NCI-H1105 treated with DMSO at 0.1 percent for 48 hours (cell line): ENCODE results near the gene BRCA2.

ENCODE experiments used
- DNase-seq: peaks from one replicate; lab custom pipeline; 2025; lab: John Stamatoyannopoulos, UW

BRCA2 gene

DNA sequence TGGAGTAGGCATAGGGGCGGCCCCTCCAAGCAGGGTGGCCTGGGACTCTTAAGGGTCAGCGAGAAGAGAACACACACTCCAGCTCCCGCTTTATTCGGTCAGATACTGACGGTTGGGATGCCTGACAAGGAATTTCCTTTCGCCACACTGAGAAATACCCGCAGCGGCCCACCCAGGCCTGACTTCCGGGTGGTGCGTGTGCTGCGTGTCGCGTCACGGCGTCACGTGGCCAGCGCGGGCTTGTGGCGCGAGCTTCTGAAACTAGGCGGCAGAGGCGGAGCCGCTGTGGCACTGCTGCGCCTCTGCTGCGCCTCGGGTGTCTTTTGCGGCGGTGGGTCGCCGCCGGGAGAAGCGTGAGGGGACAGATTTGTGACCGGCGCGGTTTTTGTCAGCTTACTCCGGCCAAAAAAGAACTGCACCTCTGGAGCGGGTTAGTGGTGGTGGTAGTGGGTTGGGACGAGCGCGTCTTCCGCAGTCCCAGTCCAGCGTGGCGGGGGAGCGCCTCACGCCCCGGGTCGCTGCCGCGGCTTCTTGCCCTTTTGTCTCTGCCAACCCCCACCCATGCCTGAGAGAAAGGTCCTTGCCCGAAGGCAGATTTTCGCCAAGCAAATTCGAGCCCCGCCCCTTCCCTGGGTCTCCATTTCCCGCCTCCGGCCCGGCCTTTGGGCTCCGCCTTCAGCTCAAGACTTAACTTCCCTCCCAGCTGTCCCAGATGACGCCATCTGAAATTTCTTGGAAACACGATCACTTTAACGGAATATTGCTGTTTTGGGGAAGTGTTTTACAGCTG, at the start of gene BRCA2, which contains the start of gene ZAR1L:
Gene BRCA2 (plus strand): TSS at position 271 of the 790 bp plus-strand sequence. CDS start 953 bp downstream, outside the sequence.
Gene ZAR1L (minus strand): TSS at position 126 of the 790 bp plus-strand sequence. CDS start 3,438 bp downstream, outside the sequence.
- peak; percentile 58 for DNase-seq

DNA sequence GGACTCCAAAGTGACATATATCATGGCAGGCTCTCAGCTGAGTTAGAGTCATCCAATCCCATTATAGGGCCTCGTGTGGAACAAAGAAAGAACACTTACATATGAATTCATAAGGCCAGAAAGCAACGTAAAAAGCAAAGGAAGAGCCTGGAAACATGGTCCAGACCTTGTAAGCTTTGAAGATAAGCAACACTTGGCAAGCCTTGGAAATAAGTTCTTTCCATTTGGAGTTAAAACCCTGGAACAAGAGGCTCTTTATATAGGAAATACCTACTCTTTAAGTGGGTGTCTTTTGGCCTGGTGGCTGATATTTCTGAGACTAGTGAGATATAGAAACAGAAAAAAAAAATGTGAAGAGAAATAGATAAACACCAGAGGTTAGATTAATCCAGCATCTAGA, 49.6 kb upstream of the BRCA2 start:
- no peak for DNase-seq

GRCh38 chr13:32266130-32266529, 49.2 kb upstream of the BRCA2 start:
- no peak for DNase-seq

DNA sequence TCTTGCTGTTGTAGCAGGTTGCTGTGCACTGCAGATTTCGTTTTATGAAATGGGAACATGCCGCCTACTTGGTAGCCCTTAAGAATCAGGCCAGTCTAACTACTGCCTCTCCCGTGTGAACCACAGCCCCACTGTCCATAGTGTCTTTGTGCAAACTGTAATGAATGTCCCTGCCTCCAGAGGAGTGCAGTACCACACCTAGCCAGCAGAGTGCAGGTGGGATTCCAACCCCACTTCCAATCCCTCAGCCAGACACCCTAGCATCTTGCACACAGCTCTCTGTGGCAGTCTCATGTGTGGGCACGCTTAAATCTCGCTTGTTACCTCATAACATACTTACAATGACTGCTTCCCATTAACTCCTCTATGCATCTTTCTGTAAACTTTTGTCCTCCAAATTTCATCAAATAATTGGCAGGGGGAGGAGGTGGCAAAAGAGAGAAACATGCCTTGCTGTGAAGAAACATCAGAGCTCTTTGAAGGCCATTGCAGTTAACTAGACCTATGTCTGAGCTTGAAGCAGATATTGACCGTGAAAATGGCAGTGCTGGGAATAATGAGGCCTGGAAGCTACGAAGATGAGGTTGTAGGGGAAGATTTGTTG, 47.4 kb upstream of the BRCA2 start:
- peak; percentile 16 for DNase-seq

GRCh38 chr13:32272021-32272683, 43.2 kb upstream of the BRCA2 start:
- DNase-seq: no peak

GRCh38 chr13:32277839-32278238, 37.5 kb upstream of the BRCA2 start:
- DNase-seq: no peak

DNA sequence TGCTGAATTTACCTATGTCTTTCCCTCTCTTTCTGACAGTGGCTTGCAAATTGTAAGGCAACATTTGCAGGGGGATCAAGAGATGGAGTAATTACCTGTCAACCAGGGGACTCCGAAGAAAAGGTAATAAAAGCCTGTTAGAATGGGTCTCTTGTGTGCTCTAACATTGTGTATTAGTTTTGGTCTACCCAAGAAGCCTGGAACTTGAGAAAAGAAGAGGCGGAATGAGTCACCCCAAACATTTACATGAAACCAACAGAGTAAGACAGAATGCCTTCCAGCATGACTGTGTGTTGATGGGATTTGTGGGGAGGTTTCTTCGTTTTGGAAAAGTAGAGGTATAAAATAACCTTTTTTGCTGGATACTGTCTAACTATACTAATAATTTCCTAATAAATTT, 36.9 kb upstream of the BRCA2 start:
- DNase-seq: no peak

- DNase-seq: no peak
These were observed 34.2 kb upstream of the BRCA2 start for GRCh38 chr13:32281096-32281495.

DNA sequence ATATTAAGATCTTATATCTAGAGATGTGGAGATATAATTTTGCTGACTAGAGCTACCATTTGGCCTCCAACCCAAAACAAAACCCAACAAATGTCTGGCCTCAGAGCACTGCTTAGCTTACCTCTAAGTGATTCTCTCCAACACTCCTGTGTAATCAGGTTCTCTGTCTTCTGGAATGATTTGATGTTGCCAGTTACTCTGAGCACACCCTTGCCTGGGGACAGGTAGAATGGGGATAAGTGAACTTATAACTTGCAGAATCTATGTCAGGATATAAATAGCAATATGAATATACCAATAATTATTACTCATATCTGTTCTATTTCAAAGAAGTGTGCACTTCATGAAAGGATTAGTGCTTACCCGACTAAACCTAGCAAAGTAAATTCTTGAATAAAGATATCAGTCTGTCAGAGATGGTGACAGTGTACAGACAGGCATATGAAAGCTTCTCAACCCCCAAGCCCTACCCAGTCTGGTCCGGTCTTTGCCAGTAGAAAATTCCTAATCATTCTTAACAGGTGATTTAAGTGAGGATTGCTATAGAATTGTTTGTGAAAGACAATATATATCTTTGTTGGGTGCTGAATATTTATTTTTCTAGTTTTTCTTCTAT, 33.1 kb upstream of the BRCA2 start:
- no peak for DNase-seq

- DNase-seq: no peak
These were observed 30.2 kb upstream of the BRCA2 start for GRCh38 chr13:32284927-32285632.

- DNase-seq: no peak
These were observed 29.7 kb upstream of the BRCA2 start for GRCh38 chr13:32285633-32285965.

DNA sequence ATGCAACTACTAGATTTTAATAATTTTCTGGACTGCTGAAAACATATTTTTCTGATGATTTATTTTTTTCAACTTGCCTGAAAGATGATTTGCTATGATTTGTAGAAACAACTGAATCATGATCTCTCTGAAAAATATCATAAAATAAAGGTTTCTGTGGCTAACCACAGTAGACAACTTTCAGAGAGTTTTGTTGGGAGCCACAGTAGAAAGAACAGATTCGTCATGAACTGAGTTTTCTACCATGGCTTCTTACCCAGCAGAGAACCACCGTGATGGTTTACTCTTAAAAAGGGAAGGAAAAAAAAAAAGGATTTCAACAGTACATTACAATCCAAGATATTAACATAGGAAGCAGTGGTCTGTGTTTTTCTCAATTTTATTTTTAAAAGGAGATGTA, 18.1 kb upstream of the BRCA2 start:
- no peak for DNase-seq

DNA sequence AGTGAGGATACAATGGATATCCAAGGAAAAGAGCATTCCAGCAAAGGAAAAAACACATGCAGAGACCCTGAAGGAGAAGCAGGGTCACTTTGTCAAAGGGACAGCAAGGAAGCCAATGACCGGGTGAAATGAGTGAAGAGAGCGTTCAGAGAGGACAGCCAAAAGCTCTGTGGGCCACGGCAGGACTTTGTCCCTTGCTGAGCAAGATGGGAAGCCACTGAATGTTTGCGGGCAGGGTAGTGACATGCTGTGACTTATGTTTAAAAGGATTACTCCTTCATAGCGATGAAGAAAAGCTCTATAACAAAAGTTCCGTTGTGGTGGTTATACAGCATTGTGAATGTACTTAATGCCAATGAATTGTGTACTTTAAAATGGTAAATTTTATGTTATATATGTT, 16.6 kb upstream of the BRCA2 start:
- DNase-seq: no peak

GRCh38 chr13:32299893-32300292, 15.4 kb upstream of the BRCA2 start:
- DNase-seq: no peak

DNA sequence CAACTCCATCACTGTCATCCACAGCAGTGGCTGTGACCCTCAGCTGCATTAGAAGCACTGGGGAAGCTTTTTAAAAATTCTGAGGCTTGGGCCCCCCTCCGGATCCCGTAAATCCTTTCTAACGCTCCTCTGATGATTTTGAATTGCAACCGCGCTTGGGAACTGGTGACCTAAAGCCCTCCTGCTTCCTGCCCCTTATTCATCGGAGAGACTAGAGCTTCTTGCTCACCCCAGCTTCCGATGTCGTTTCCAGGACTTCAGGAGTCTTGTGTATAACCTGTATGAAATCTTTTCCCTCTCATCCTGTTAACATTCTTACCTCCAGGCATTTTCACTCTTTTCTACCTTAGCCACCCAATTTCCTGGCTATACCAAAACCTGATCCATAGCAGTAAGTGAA, 14.9 kb upstream of the BRCA2 start:
- no peak for DNase-seq

DNA sequence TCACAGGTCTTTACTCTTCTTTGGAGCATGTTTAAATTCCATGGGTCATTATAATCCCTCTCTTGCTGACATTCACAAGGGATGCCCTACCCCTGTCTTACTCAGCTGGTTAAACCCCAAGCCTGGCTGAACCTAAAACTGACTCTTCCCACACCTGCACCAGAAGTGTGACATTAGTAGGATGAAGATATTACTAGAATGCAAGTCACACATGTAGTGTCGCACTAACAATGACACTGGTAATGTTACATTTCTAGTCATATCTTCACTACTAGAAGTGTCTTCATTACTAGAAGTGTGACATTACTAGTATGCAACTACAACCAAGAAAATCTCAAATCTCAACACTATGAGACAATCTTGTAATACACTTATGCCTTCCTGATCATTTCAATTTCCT, 14.4 kb upstream of the BRCA2 start:
- no peak for DNase-seq

DNA sequence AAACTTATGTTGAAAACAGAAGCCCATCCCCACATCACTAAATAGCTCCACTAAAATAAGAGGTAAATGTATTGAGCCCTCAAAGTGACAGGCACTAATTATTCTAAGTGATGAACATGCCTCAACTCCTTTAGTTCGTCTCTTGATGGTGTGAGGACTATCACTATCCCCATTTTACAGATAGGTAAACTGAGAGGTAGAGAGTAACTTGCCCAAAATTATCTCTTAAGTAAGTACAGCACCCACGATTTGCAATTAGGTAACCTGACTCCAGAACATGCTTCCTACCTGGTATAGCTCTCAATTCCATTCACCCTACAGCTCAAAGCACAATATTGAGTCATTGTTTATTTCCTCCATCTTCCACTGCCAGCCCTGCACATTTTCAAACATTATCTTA, 12.8 kb upstream of the BRCA2 start:
- DNase-seq: no peak

- DNase-seq: no peak
These were observed 9.7 kb upstream of the BRCA2 start for GRCh38 chr13:32305646-32306045.

DNA sequence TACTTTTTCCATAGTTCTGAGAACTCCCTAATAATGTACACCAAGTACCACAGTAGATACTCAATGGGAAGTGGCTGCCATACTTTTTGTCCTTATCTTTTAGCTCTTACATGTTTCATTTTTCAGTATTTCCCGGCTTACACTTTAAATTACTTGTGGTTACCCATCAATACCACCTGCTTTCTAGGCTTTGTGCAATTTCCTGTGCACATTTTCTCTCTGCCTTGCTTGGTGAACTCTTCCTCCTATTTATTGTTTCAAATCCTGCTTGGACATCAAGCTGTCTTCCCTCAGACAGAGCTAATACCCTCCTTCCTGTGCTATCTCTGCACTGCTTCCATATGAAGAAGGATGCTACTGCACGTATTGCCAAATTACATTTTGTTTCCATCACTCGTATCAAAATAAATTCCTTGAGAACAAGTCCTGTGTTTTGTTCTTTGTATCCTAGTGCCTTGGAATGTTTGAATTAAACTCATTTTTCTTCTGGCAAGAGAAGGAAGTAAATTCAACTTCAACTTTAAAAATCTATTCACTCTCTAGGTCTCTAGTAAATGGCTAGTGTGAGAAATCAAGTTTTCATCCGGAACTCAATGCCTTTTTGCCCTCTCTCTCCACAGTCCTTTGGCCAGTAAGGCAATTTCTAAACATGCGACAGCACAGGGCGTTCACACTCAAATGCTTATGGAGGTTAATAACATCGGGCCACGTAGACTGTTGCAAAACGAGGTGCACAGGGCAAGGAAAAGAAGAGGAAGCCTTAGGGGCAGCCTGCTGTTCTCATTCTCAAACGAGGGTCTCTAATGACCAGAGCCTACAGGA, 5.8 kb upstream of the BRCA2 start:
- no peak for DNase-seq

DNA sequence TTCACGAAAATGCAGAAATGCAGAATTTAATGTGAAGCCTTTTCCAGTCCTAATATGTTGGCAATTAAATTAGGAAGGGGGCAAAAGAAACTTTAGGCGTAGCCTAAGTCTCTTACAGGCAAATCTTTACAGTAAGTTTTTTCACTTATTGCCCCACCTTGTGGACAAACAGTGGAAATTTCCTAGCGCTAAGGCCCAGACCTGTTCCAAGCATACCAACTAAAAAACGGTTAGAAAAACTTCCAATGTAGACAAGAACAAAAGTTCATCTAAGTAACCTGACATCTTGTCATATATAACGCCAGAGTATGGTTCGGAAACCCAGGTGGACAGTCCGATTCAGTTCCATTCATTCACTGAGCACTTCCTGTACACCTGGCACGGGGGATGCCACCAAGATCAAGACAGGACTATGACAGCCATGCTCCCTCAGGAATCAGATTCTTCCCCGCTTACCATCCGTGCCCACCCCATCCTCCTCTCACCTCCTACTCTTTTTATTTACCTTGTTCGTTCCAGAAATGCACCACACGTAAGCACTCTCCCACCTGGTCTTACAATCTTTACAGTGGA, 5.1 kb upstream of the BRCA2 start:
- peak; percentile 28 for DNase-seq
